ENCODE measurements around the gene CDC6.

The CDC6 gene

DNA sequence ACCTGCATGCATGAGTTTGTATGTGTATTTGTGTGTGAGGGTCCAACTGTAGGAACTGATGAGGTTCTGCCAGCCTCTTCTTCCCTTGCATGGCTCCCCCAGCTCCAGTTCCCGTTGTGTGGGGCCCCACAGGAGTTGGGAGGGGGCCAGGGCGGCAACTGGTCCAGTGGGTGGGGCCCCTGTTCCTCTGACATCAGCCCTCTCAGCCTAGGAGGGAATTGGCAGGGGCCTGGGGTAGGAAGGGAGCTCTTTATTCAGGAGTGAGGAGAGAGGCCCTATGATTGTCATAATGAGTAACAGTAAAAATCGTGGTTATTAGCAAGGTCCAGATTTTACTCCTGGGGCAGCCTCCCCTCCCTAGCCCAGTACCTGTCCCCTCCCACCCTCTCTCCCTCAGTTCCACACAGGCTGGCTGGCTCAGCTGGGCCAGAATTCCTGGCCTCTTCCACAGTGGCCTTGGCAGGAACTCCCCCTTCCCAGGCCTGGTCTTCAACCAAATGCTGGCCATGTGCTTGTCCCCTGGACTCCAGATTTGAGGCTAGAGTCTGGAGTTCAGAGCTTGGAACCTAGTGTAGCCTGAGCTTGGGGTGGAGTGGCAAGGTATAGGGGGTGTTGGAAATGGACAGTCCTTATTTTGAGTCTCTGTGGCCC, 40.2 kb downstream of the CDC6 start:
- TF ChIP-seq, protein P1, sequence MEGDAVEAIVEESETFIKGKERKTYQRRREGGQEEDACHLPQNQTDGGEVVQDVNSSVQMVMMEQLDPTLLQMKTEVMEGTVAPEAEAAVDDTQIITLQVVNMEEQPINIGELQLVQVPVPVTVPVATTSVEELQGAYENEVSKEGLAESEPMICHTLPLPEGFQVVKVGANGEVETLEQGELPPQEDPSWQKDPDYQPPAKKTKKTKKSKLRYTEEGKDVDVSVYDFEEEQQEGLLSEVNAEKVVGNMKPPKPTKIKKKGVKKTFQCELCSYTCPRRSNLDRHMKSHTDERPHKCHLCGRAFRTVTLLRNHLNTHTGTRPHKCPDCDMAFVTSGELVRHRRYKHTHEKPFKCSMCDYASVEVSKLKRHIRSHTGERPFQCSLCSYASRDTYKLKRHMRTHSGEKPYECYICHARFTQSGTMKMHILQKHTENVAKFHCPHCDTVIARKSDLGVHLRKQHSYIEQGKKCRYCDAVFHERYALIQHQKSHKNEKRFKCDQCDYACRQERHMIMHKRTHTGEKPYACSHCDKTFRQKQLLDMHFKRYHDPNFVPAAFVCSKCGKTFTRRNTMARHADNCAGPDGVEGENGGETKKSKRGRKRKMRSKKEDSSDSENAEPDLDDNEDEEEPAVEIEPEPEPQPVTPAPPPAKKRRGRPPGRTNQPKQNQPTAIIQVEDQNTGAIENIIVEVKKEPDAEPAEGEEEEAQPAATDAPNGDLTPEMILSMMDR (conservative IDR thresholded peaks at IDR 0.05; ENCODE audit: low read depth, low read length) = no peak
- H3K4me3 ChIP-seq (ENCODE audit: low read depth, low read length) = no peak overlapping the region
- DNase-seq (ENCODE audit: low read depth) = no peak

DNA sequence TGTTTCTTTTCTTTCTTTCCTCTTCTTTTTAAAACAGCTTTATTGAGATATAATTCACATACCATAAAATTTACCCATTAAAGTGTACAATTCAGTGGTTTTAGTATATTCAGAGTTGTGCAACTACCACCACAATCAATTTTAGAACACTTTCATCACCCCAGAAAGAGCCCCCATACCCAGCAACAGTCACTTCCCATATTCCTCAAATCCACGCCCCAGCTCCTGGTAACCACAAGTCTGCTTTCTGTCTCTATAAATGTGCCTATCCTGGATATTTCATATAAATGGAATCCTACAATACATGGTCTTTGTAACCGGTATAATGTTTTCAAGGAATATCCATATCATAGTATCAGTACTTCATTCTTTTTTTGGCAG, 40.7 kb downstream of the CDC6 start:
- TF ChIP-seq, protein P1 (conservative IDR thresholded peaks at IDR 0.05; ENCODE audit: low read depth, low read length) = no peak
- no peak overlapping the region for H3K4me3 ChIP-seq (ENCODE audit: low read depth, low read length)
- DNase-seq (ENCODE audit: low read depth) = no peak

DNA sequence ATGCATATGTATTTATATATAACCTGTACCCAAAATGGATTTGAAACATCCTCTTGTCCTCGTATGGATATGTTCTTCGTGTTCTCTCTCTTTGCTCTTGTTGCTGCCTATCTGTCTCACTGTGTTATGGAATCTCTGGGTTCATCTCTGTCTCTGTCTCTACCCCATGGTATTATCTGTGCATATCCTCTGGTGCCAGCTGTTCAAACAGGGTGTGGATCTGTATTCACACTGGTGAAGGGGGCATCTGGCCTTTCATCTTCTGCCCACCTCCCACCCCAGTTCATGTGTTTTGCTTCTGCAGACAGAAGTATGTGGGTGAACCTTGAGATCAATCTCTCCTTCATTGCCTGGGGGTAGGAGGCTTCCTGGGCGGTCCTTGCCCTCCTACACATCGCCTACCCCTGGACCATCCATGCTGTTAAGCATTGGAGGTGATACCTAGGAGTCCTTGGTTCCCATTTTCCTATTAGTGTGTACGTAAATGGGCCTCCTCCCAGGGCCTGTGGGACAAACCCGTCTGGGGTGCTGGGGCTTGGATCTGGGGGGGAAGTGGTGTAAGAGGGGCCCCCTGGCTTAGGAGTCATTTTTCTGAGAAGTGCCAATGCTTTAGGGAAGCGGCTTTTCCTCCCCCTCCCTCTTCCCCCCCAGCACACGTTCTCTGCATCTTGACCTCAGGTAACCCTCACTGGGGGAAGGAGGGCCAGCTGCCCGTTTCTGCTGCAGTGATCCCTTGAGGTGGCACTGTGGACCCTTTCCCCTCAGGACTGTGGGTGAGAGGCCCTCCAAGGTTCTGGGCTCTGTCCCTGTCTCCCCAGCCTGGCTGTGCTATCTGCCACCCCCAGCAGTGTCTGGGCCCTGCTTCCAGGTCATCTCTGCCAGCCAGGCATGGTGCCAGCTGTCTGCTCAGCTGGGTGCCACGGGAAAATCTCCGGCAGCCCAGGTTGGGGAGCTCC, 42.4 kb downstream of the CDC6 start:
- H3K4me3 ChIP-seq (ENCODE audit: low read depth, low read length) = no peak overlapping the region
- TF ChIP-seq, protein P1 (conservative IDR thresholded peaks at IDR 0.05; ENCODE audit: low read depth, low read length) = no peak
- DNase-seq (ENCODE audit: low read depth) = no peak

DNA sequence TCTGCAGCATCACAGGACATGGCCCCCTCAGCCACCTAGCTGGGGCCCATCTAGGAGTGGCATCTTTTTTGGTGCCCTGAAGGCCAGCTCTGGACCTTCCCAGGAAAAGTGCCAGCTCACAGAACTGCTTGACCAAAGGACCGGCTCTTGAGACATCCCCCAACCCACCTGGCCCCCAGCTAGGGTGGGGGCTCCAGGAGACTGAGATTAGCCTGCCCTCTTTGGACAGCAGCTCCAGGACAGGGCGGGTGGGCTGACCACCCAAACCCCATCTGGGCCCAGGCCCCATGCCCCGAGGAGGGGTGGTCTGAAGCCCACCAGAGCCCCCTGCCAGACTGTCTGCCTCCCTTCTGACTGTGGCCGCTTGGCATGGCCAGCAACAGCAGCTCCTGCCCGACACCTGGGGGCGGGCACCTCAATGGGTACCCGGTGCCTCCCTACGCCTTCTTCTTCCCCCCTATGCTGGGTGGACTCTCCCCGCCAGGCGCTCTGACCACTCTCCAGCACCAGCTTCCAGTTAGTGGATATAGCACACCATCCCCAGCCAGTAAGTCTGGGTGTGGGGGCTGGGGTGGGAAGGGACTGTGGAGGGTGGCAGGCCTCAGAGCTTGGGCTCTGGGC, 43.3 kb downstream of the CDC6 start:
- DNase-seq (ENCODE audit: low read depth) = no peak
- no peak overlapping the region for H3K4me3 ChIP-seq (ENCODE audit: low read depth, low read length)
- TF ChIP-seq, protein P1 (conservative IDR thresholded peaks at IDR 0.05; ENCODE audit: low read depth, low read length) = no peak

DNA sequence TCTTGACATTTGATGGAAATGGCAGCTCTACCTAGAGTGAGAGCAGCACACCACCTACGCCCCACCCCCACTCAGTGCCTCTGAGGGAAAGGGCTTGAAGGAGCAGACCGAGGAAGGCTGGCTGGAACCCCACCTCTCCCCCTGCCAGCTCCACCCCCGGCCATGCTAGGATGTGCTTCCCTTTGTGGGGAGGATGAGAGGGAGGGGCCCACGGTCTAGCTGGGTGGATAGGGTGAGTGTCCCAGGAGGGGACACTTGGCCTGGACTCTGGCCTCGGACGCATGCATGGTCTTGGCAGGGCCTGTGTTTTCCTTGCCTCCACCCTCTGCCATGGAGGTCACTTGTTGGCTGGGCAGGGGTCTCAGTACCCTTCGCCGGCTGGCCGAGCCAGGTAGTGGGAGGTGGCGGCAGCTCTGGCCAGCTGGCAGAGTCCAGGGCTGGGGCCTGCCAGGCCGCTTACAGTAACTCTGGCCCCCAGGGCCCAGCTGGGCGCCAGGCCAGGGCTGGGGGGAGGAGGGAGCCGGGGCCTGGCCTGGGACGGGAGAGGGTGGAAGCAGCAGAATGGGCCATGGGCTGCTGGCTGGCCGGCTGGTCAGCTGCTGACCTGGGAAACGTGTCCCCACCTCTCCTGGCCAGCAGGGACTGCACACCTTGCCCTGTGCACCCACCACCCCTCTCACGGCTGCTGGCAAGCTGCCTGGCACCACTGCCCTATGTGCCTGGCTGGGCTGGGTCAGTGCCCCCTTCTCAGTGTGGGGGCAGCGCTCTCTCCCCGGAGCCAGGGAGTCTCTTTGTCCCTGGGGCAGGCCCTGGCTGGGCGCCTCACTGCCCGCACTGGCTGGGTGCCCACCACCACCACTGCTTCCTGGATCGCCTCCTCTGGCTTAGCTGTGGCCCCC, 44.3 kb downstream of the CDC6 start:
- TF ChIP-seq, protein P1 (conservative IDR thresholded peaks at IDR 0.05; ENCODE audit: low read depth, low read length) = no peak
- peak; percentile 44 for DNase-seq (ENCODE audit: low read depth)
- no peak overlapping the region for H3K4me3 ChIP-seq (ENCODE audit: low read depth, low read length)

DNA sequence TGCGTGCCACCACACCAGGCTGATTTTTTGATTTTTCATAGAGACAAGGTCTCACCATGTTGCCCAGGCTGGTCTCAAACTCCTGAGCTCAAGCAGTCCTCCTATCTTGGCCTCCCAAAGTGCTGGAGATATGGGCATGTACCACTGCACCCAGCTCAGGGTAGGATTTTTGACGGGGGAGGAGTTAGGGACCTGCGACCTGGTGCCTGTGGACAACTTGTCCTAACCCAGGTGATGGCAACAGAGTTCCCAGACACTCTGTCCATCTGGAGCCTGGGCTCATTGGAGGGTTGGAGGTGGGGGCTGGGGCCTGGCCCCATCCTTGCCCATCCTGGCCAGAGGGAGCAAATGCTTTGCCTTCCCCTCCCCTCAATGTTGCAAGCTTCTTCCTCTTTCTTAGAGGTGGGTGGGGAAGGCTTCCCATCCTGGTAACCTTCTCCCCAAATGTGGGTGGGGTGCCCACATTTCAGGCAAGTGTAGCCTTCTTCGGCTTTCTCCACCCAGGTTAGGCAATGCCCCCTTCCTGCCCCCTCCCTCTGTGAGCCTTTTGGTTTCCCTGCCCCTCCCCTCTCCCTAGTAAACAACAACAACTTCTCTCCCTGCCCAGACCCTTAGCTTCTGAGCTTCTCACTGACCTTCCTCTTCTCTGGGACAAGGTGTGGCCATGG, 46.2 kb downstream of the CDC6 start:
- no peak for DNase-seq (ENCODE audit: low read depth)
- H3K4me3 ChIP-seq (ENCODE audit: low read depth, low read length) = no peak overlapping the region
- TF ChIP-seq, protein P1 (conservative IDR thresholded peaks at IDR 0.05; ENCODE audit: low read depth, low read length) = no peak

Data from choroid plexus epithelial cell (primary cell).